HG03159 (cell line): ENCODE measurements around the gene SOHLH1.

ENCODE experiments used
- ATAC-seq: cut with Tn5 transposase; IDR thresholded peaks from one replicate; pipeline ENCODE4 v1.9.1; 2021; ENCODE audit warnings: mild to moderate bottlenecking, moderate library complexity; ENCODE audit not compliant: unreplicated experiment

The SOHLH1 gene

GRCh38 chr9:135662758-135663450, 36.4 kb downstream of the SOHLH1 start, which contains the start of gene LCN9:
Gene LCN9 (plus strand): TSS chr9:135663309. CDS start chr9:135663322, 13 bp downstream.
- no peak for ATAC-seq

GRCh38 chr9:135661816-135662560, 37.3 kb downstream of the SOHLH1 start:
- ATAC-seq = no peak

GRCh38 chr9:135660407-135660806, 38.9 kb downstream of the SOHLH1 start:
- ATAC-seq = no peak

GRCh38 chr9:135659252-135659651, 40.0 kb downstream of the SOHLH1 start:
- ATAC-seq = no peak

- ATAC-seq = no peak
These were observed 41.9 kb downstream of the SOHLH1 start for GRCh38 chr9:135657416-135657815.

GRCh38 chr9:135655317-135655716, 44.0 kb downstream of the SOHLH1 start:
- no peak for ATAC-seq

- no peak for ATAC-seq
These were observed 48.9 kb downstream of the SOHLH1 start for GRCh38 chr9:135650408-135650807.

- ATAC-seq = no peak
These were observed 49.8 kb downstream of the SOHLH1 start for GRCh38 chr9:135649508-135649907.

GRCh38 chr9:135648494-135649410, 50.5 kb downstream of the SOHLH1 start:
- ATAC-seq = no peak

GRCh38 chr9:135647884-135648283, 51.4 kb downstream of the SOHLH1 start:
- ATAC-seq = no peak

GRCh38 chr9:135644631-135645218, 54.6 kb downstream of the SOHLH1 start:
- no peak for ATAC-seq
